HG03439 (cell line): ENCODE results near the gene CCDC141.
A peak's percentile ranks its signal among the peaks of the same experiment; 100 is the strongest.
"Not testable (repeated sequence)": the region's sequence is repeated elsewhere in the genome, so short reads cannot be mapped to it uniquely, and the experiment has no call there.

ENCODE experiments used
- ATAC-seq: cut with Tn5 transposase; IDR thresholded peaks from one replicate; pipeline ENCODE4 v1.9.1; 2021; ENCODE audit warnings: mild to moderate bottlenecking, moderate library complexity; ENCODE audit not compliant: unreplicated experiment

Gene CCDC141

DNA sequence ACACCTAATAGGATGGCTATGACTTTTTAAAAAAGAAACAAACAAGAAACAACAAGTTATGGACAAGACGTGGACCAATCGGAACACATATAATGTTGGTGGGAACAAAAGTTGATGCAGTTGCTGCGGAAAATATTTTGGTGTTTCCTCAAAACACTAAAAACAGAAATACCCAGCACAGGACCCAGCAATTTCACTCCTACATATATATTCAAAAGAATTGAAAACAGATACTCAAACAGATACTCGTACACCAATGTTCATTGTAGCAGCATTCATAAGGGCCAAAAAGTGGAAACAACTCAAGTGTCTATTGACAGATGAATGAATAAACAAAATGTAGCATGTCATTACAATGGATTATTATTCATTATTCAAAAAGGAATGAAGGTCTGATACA, 12.1 kb downstream of the CCDC141 start:
- peak; percentile 76 for ATAC-seq

DNA sequence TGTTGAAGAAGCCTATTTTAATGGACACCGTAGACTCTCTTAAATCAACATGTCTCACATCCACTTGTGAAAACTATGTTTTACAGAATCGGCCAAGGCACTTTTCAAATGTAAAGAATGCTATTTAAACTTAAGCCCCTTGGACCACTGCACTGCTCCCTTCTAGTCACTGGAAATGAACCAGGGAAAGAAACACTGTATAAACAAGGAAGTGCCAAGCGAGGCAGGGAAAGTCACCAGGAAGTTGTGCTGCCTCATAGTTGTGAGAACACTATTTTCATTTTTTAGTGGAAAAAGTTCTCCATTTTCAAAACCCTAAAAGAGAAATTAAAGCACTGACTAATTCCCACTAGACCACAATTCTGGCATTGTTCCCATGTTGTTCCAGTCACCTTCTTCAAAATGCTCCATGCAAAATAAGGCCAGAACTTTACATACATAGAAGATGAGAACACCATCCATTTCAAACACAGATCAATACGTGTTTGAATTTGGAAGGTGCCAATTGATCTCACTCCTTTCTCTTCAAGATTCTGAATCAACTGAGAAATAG, 13.5 kb downstream of the CCDC141 start:
- ATAC-seq: no peak

DNA sequence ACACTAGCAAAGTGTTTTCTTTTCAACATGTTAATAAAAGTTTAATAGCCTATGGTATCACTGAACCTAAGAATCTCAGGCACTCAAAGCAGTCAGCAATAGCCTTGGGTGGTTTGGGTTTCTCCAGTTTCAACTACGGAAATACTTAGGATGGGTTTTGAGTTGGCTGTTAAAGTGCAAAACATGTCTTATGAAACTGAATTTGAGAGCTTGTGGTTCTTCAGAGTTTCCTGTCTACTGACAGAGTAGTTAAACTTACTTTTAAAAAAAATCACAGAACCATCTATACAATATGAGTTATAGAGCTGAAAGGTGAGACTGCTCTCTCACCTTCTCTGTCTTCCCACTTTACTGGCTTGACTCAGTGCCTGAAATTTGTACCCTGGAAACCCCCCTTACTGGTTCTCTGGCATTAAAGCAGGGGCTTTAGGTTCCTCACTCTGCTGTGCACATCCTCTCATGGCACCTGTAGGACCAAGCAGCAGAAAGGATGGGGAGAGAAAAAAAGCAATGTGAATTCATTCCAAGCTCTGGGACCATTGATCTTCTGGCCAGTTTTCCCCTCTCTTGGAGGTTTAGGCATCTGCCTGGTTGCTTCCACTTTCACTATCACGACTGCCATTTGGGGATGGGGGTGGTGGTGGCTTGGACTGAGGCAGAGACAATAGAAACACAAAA, 18.1 kb downstream of the CCDC141 start:
- ATAC-seq: peak; percentile 98

DNA sequence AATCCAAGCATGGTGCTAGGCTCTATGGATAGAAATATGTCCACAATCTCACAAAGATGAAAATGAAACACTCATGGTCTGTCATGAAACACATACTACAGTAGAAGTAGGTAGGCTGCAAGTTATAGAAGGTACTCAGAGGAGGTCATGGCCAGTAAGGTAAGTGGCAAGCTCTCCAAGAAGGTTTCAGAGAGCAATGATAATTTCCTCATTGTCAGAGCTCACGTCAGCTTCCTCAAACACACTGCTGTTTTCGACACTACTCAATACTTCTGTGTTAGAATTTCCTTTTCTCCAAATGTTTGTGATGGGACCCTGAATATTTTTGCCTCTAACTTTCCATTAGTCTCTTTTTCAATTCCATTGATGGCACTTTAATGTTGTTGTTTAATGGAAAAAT, 25.5 kb downstream of the CCDC141 start:
- ATAC-seq: no peak

DNA sequence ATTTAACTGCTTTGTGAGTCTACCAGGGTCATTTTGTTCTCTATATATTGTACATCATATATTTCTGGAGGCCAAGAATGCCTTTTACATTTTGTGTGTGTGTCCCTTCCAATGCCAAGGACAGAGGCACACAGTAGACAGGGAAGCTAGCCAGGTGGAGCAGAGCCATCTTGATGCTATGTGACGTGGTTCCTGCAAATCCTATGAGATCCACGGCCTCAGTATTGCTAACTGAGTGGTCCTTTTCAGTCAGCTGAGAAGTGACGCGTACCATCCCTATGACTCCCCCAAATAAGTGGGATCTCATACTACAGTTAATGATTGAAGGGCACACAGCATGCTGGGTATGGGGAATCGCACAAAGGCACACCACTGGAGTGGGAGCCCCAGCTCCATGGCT, 27.3 kb downstream of the CCDC141 start:
- ATAC-seq: no peak

DNA sequence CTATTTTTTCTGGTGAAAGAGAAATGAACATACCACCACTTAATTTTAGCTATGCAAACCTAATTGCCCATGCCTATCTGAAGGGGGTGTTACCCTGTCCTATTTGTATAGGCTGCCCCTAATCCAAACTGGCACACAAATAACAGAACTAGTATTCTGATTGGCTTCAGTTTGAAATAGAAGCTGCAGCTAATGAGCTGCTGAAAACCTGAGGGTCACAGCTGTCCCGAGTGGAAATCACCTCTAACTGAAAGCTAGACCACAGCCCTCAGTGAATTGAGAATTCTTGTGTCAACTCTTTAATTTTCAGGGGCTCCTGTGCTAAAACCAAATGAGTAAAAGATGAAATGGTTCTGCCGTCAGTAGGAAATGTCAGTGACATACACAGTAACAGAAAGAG, 28.7 kb downstream of the CCDC141 start:
- peak; percentile 70 for ATAC-seq

DNA sequence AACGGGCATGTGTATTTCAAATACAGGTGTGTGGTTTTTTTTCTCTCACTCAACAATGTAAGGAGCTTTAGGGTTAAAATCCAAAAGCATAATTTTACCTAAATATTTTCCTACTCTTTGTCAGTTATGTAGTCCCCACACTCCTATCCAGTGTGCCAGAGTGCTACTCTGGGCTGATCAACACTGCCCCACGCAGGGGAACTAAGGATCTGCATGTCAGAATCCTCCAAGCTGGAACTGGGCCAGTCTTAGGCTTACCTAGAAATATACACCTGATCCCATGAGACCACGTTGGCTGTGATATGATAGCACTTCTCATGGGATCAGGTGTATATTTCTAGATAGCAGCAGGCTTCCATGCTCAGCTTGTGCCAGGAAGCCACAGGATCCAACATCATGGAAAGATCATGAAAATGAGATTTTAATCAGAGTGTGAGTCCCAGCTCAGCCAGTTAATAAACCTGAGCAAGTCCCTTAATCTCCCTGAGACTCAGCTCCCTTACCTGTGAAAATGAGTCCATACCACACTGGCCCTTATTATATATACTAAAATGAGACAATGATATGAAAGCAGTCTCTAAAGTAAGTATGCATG, 29.7 kb downstream of the CCDC141 start:
- peak; percentile 67 for ATAC-seq

DNA sequence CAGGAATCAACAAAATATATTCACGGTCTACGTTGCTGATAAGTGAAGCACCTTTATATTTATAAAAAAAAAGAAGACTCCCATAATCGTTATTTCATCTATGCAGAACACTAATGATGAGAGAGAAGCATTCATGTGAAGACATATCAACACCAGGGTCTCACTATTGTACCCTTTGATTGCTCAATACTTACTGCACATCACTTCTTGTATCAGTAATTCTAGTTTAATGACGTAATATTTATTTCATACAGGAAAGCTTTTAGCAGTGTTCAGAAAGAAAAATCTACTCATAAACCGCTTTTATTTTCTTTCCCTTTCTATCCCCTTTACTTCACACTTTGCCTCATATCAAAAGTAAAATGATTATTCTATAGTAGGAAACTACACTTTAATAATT, 30.7 kb downstream of the CCDC141 start:
- ATAC-seq: no peak

DNA sequence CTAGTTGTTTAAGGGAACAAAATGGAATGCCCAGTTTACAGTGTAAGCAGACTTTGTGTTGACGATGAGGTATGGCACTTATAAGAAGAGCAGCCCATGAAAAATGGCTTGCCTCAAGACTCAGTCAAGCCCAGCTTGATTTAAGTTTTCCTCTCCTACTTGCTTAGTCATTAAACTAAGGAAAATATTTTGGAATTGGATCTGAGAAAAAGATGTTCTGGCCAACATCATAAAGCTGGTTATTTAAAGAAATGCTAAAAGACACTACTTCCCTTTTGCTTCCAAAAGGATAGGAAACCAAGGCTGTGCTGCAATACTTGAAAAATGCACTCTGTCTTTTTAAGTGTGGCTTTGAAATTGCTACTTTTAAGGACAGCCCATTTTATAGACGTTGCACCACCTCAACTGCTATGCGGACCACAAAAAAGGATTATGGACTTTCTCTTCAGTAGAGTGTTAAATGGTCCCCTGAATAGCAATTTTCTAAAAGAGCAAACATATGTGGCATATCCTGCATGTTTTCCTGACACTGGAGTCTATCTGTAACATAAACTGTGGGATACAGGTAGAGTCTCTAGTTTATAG, 32.1 kb downstream of the CCDC141 start:
- no peak for ATAC-seq

DNA sequence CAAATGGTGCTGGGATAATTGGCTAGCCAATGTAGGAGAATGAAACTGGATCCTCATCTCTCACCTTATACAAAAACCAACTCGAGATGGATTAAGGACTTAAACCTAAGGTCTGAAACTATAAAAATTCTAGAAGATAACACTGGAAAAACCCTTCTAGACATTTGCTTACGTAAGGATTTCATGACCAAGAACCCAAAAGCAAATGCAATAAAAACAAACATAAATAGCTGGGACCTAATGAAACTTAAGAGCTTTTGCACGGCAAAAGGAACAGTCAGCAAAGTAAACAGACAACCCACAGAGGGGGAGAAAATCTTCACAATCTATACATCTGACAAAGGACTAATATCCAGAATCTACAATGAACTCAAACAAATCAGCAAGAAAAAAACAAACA, 35.7 kb downstream of the CCDC141 start:
- ATAC-seq: not testable (repeated sequence)

DNA sequence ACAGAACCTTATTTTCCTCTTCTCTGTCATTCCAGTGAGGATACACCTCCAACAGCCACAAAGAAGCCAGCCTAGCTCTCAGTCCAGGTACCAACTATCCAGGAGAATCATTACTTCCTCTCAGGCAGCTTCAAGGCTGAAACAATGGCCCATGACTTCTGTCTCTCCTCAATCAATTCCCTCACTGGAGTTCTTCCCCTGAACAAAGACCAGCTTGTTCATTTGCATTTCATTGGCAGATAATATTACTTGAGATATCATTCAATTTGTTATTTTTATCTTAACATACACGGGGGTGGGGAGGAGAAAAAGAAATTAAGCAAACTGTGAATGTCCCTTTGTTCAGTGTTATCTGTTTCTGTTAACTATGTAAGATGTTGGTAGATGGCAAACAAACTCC, 44.0 kb downstream of the CCDC141 start:
- no peak for ATAC-seq

DNA sequence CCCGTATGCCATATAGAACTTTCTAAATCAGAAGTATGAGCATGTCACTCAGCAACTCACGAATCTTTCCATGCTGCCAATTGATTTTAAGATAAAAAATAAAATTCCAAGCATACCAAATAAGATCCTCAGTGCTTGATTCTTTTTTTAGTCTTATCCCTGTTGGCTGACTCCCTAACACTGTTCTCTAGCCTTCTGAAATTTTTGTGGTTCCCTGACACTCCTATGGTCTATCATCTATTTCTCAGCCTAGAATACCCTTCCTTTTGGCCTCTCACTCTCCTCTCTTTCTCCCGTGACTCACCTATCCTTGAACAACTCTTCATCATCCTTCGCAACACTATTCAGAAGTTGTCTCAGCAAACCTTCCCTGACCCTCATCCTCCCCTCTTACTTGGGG, 50.5 kb downstream of the CCDC141 start:
- no peak for ATAC-seq

DNA sequence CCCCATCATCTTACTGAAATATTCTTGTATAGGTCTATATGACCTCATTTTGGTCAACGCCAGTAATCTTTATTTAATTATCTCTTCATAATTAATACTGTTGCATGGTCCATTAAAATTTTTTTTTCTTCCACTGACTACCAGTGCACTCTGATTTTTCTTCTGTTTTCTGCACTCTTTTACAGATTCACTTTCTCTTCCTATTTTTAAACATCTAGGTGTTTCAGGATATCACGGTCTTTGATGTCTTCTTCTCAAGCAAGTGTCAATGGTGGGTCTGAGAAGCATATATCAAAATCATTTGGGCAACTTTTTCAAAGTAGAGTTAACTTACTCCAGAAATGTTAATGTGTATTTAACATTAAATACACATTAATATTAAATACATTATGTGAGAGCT, 51.4 kb downstream of the CCDC141 start:
- ATAC-seq: no peak

DNA sequence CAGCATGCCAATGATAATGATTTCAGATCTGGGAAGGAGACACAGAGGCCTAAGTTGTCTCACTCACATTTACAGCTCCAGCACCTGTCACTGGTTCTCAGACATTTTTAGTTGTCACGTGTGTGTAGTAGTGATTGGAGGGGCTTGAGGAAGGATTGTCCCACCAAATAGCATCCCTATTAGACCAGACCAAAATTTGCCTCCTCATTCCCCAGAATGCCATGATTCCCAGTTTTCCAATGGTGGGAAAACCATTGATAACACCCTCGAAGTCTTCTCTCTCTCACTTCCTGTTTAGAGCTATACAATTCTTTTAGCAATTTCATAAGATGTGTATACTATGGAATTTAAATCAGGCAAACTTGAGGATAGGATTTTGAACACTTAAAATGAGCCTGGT, 52.5 kb downstream of the CCDC141 start:
- ATAC-seq: no peak

DNA sequence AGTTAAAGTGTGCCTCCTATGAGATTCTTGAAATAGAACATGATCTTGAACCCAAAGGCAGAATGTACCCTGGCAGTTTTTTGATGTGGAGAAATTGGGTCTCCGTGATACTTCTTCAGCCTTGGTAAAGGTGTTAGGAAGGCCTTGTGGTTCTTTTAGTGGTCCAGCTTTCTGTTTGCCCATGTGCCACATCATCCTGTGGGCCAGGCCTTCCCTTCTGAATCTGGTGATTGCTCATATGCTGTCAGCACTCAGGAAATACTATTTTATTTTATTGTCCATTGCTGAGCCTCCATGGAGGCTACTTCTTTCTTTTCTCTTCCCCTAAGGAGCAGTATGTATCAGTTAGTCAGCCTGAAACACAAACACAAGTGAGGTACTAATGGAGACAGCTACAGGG, 52.9 kb downstream of the CCDC141 start:
- ATAC-seq: no peak

DNA sequence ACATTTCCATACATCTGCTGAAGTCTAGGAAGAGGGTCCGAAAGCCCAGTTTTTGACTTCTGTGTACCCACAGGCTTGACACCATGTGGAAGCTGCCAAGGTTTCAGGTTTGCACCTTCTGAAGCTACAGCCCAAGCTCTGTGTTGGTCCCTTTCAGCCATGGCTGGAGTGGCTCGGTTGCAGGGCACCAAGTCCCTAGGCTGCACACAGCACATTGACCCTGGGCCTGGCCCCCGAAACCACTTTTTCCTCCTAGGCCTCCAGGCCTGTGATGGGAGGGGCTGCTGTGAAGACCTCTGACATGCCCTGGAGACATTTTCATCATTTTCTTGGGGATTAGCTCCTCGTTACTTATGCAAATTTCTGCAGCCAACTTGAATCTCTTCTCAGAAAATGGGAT, 55.7 kb downstream of the CCDC141 start:
- ATAC-seq: no peak

DNA sequence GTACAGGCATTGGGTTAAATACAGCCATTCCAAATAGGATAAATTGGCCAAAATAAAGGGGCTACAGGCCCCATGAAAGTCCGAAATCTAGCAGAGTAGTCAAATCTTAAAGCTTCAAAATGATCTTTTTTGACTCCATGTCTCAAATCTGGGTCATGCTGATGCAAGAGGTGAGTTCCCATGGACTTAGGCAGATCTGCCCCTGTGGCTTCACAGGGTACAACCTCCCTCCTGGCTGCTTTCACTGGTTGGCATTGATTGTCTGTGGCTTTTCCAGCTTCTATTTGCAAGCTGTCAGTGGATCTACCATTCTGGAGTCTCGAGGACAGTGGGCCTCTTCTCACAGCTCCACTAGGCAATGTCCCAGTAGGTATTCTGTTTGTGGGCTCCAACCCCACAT, 56.1 kb downstream of the CCDC141 start:
- no peak for ATAC-seq

DNA sequence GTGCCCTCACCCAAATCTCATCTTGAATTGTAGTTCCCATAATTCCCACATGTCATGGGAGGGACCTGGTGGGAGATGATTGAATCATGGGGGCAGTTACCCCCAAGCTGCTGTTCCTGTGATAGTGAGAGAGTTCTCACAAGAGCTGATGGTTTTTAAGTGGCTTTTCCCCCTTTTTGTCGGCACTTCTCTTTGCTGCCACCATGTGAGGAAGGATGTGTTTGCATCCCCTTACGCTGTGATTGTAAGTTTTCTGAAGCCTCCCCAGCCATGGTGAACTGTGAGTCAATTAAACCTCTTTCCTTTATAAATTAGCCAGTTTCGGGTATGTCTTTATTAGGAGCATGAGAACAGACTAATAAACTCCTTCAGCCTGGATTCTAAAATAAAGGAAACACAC, 57.2 kb downstream of the CCDC141 start:
- ATAC-seq: not testable (repeated sequence)

DNA sequence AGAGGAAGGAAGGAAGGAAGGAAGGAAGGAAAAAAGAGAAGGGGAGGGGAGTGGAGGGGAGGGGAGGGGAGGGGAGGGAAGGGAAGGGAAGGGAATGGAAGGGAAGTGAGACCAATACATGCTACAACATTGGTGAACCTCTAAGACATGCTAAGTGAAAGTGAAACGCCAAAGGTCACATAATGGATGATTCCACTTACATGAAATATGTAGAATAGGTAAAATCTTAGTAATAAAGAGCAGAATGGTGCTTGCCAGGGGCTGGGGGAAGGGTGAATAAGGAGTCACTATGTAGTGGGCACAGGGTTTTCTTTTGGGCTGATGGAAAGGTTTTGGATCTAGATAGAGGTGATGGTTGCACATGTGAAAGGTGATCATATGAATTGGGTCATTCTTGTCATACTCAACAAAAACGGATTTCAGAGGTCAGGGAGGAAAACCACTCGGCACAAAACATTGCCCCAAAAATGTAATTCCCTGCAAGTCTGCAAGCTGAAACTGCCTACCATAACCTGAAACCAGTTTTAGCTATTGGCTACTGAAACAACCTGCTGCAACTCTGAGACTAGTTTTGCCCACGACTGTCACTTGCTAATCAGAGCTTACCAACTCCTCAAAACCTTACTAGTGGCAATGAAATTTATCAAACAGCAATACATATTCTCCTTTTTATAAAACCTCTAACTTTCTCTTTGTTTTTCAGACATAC, 59.2 kb downstream of the CCDC141 start:
- ATAC-seq: no peak

DNA sequence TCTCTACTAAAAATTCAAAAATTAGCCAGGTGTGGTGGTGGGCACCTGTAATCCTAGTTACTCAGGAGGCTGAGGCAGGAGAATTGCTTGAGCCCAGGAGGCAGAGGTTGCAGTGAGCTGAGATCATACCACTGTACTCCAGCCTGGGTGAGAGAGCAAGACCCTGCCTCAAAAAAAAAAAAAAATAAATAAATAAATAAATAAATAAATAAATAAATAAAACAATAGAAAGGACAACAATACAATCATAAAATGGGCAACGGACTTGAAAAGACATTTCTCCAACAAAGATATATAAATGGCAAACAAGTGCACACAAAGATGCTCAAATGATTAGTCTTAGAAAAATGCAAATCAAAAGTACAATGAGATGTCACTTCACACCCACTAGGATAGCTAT, 60.5 kb downstream of the CCDC141 start:
- not testable (repeated sequence) for ATAC-seq

DNA sequence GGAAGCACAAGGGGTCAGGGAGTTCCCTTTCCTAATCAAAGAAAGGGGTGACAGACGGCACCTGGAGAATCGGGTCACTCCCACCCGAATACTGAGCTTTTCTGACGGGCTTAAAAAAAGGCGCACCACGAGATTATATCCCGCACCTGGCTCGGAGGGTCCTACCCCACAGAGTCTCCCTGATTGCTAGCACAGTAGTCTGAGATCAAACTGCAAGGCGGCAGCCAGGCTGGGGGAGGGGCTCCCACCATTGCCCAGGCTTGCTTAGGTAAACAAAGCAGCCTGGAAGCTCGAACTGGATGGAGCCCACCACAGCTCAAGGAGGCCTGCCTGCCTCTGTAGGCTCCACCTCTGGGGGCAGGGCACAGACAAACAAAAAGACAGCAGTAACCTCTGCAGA, 67.3 kb downstream of the CCDC141 start:
- ATAC-seq: not testable (repeated sequence)

DNA sequence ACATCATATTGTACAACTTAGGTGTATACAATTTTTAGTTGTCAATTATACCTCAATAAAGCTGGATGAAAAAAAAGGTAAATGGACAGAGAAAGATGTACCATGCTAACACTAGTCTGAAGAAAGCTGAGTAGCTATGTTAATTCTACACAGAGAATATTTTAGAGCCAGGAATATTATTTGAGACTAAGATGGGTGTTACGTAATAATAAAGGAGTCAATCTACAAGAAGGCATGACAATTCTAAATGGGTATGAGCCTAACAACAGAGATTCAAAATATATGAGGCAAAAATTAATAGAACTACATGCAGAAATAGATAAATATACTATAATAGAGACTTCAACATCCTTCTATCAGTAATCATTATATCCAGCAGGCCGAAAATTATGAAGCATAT, 69.1 kb downstream of the CCDC141 start:
- ATAC-seq: no peak
